Sigmoid colon (tissue), 7 donors: ENCODE results near the gene CDH23. TPM values are rescaled to one million over a fixed set of nuclear protein-coding genes. Genes with fewer than 3 reads are reported as not detected.

Source experiments
- DNase-seq: peaks from one replicate; pipeline ENCODE4 v3.0.0-alpha.2; 2019
- H3K27ac ChIP-seq, 4 donors: fragments of 200-600 bp; sonication (generic); one replicate each; pipeline ENCODE4 v1.5.1; 2016 to 2019; ENCODE audit warnings: mild to moderate bottlenecking in 1 of 4
- H3K27me3 ChIP-seq, 3 donors: fragments of 200-600 bp; sonication (generic); one replicate each; pipeline ENCODE4 v1.5.1; 2019; ENCODE audit warnings: mild to moderate bottlenecking in 1 of 3
- H3K36me3 ChIP-seq, 4 donors: fragments of 200-600 bp; sonication (generic); one replicate each; pipeline ENCODE4 v1.5.1; 2016 to 2019
- H3K4me1 ChIP-seq, 4 donors: fragments of 200-600 bp; sonication (generic); one replicate each; pipeline ENCODE4 v1.5.1; 2017 to 2019
- H3K4me3 ChIP-seq, 4 donors: fragments of 200-600 bp; sonication (generic); one replicate each; pipeline ENCODE4 v1.5.1; 2017 to 2019; ENCODE audit warnings: mild to moderate bottlenecking in 2 of 4, moderate library complexity in 1 of 4
- H3K9me3 ChIP-seq, 4 donors: fragments of 200-600 bp in 3 of 4; sonication (generic) in 3 of 4; one replicate each; pipeline versions ENCODE4 v1.5.1 to v1.6.1; 2013 to 2019
- CTCF ChIP-seq, 4 experiments: fragments of 450-650 bp in 3 of 4; fragments of 200-600 bp in 1 of 4; IDR thresholded peaks; one replicate each; pipeline ENCODE4 v1.5.1; 2016 to 2019; ENCODE audit warnings: antibody characterized with exemption in 4 of 4, mild to moderate bottlenecking in 3 of 4, moderate library complexity in 2 of 4
- EP300 ChIP-seq, 4 donors: sonication (generic); formaldehyde crosslinking; IDR thresholded peaks; one replicate each; pipeline ENCODE4 v1.6.1; 2017; ENCODE audit warnings: antibody characterized with exemption in 4 of 4
- POLR2A ChIP-seq, 2 donors: fragments of 450-650 bp; IDR thresholded peaks; one replicate each; pipeline ENCODE4 v1.6.1; 2016; ENCODE audit warnings: antibody characterized with exemption in 2 of 2, mild to moderate bottlenecking in 2 of 2, moderate library complexity in 2 of 2
- POLR2AphosphoS5 ChIP-seq, 4 donors: sonication (generic); formaldehyde crosslinking; IDR thresholded peaks; one replicate each; pipeline ENCODE4 v1.6.1; 2017; ENCODE audit warnings: antibody characterized with exemption in 4 of 4
- WGBS, 2 donors: extraction: QIAGEN DNeasy Blood & Tissue Kit; methylation state at CpG; one replicate each; pipeline ENCODE4 v1.1.7; 2013; 5-methylcytosine and 5-hydroxymethylcytosine counted together
- intact Hi-C: fragments of 100-400 bp; cut with DNase I; formaldehyde crosslinking; loops from one replicate; pipeline ENCODE4 v1.15.1; 2023
- polyA plus RNA-seq, 3 donors: library from polyadenylated mRNA; stranded (reverse); fragments of 200-250 nt; gene quantifications; one replicate each; pipeline ENCODE4 v1.2.3, GENCODE V29; 2013
- total RNA-seq, 4 donors: library from RNA; depleted of rRNA; stranded (reverse); fragments of >200 nt; gene quantifications; one replicate each; pipeline ENCODE4 v1.1.0, GENCODE V29; 2016
- donor health status: healthy with polysubstance abuse.
- donor health status: Bipolar disorder and iron deficiency.
- donor health status: healthy.

Gene CDH23
- total and polyA plus RNA-seq, 7 donors: 1.5 to 7.2 (median 3.0) TPM

GRCh38 chr10:71423250-71423649 is 26.5 kb downstream of the CDH23 start:
- no peak overlapping the region for H3K27ac ChIP-seq
- no peak for DNase-seq
- intact Hi-C loops: no loop called here

GRCh38 chr10:71423901-71424300 is 27.2 kb downstream of the CDH23 start:
- 90 to 95% methylated on average over 12 of the region's 12 CpGs for WGBS, 2 donors
- TF ChIP-seq POLR2AphosphoS5 (IDR thresholded peaks at IDR 0.05): no peak
- no peak for TF ChIP-seq CTCF (IDR thresholded peaks at IDR 0.05)
- TF ChIP-seq EP300 (IDR thresholded peaks at IDR 0.05): no peak
- TF ChIP-seq POLR2A (IDR thresholded peaks at IDR 0.05): no peak
- Histone ChIP-seq H3K27me3 (peaks cover 0 to 4% (median 0%) of the 10 kb centered on the region in 3 donors), H3K9me3 (no peaks in the 10 kb centered on the region), H3K36me3 (no peaks in the 10 kb centered on the region), H3K27ac (no peak overlapping the region), H3K4me1 (no peaks in the 10 kb centered on the region), H3K4me3 (no peak overlapping the region)
- intact Hi-C loops: no loop called here
- DNase-seq: no peak

More at GRCh38 chr10:71423250-71423649, 26.5 kb downstream of the CDH23 start:
- H3K9me3 ChIP-seq: peaks cover 0 to under 1% (median 0%) of the 10 kb centered on the region in 4 donors
- H3K27me3 ChIP-seq: peaks cover 0 to 4% (median 0%) of the 10 kb centered on the region in 3 donors
- TF ChIP-seq EP300 (IDR thresholded peaks at IDR 0.05) (no peak), POLR2AphosphoS5 (IDR thresholded peaks at IDR 0.05) (no peak), CTCF (IDR thresholded peaks at IDR 0.05) (no peak), POLR2A (IDR thresholded peaks at IDR 0.05) (no peak)
- no peaks in the 10 kb centered on the region for H3K36me3 ChIP-seq
- no peak overlapping the region for H3K4me3 ChIP-seq
- H3K4me1 ChIP-seq: no peaks in the 10 kb centered on the region

- Histone ChIP-seq H3K27ac (no peak overlapping the region), H3K27me3 (peaks cover 0 to 4% (median 0%) of the 10 kb centered on the region in 3 donors), H3K4me3 (no peak overlapping the region), H3K4me1 (no peaks in the 10 kb centered on the region), H3K9me3 (no peaks in the 10 kb centered on the region), H3K36me3 (no peaks in the 10 kb centered on the region)
- intact Hi-C loops: no loop called here
- TF ChIP-seq POLR2AphosphoS5 (IDR thresholded peaks at IDR 0.05): no peak
- no peak for TF ChIP-seq POLR2A (IDR thresholded peaks at IDR 0.05)
- no peak for TF ChIP-seq EP300 (IDR thresholded peaks at IDR 0.05)
- TF ChIP-seq CTCF (IDR thresholded peaks at IDR 0.05): no peak
- DNase-seq: no peak
- WGBS, 2 donors: 82 to 85% methylated on average over 9 of the region's 9 CpGs
Measured at GRCh38 chr10:71424496-71425194, 27.9 kb downstream of the CDH23 start.

- WGBS, 2 donors: 46 to 80% methylated on average over 6 of the region's 6 CpGs
- intact Hi-C loops: no loop called here
- TF ChIP-seq EP300 (IDR thresholded peaks at IDR 0.05) (no peak), POLR2A (IDR thresholded peaks at IDR 0.05) (no peak), CTCF (IDR thresholded peaks at IDR 0.05) (no peak), POLR2AphosphoS5 (IDR thresholded peaks at IDR 0.05) (no peak)
Measured at GRCh38 chr10:71426058-71426605, 29.4 kb downstream of the CDH23 start.

More at GRCh38 chr10:71426058-71426605, 29.4 kb downstream of the CDH23 start:
- Histone ChIP-seq H3K4me1 (no peaks in the 10 kb centered on the region), H3K9me3 (no peaks in the 10 kb centered on the region), H3K36me3 (no peaks in the 10 kb centered on the region), H3K27me3 (peaks cover 0 to 4% (median 0%) of the 10 kb centered on the region in 3 donors), H3K4me3 (no peak overlapping the region), H3K27ac (no peak overlapping the region)
- DNase-seq: no peak
